Endothelial cell of umbilical vein (primary cell): ENCODE measurements around the gene PALD1. TPM values are rescaled to one million over a fixed set of nuclear protein-coding genes. Genes with fewer than 3 reads are reported as not detected.

Experiments used
- BruUV-seq: library from RNA; stranded (reverse); fragments of 400-500 nt; replicated peaks from 2 replicates; lab custom pipeline; 2021; lab: Mats Ljungman, UMichigan
- CTCF ChIA-PET: fragments of 300-600, 350-600 bp; sonication (Branson Sonifier 250); formaldehyde crosslinking; loops from one replicate; lab custom pipeline; 2021; ENCODE audit warnings: antibody characterized with exemption, inconsistent platforms; lab: Charles Lee
- POLR2A ChIA-PET: fragments of 300-600, 350-600 bp; sonication (Branson Sonifier 250); formaldehyde crosslinking; loops from one replicate; lab custom pipeline; 2021; ENCODE audit warnings: antibody characterized with exemption, inconsistent platforms; lab: Charles Lee
- DNase-seq: peaks from one replicate; pipeline ENCODE4 v3.0.0-alpha.2; 2011; ENCODE audit warnings: low read depth, low spot score
- FAIRE-seq: peaks from 2 replicates; lab custom pipeline; 2011; peaks lifted over from hg19 to GRCh38; lab: Jason Lieb, UNC
- H2AFZ ChIP-seq: 2 replicates; pipeline ENCODE4 v1.6.0; 2012; ENCODE audit warnings: low read depth, low read length, control low read depth, inconsistent platforms
- H3K27ac ChIP-seq: 2 replicates; pipeline ENCODE4 v1.5.1; 2011; ENCODE audit warnings: low read depth, mild to moderate bottlenecking, control low read depth, low read length, moderate library complexity; ENCODE audit not compliant: insufficient read depth
- H3K27me3 ChIP-seq, 2 experiments: 2 replicates each; pipeline versions ENCODE4 v1.6.0 to v1.6.1; 2011; ENCODE audit warnings: low read length in 2 of 2, mixed read lengths in 1 of 2; ENCODE audit not compliant: control insufficient read depth in 2 of 2, insufficient read depth in 2 of 2
- H3K36me3 ChIP-seq, 2 experiments: 2 replicates in 1 of 2; 3 replicates in 1 of 2; pipeline ENCODE4 v1.5.1; 2011; ENCODE audit warnings: low read length in 2 of 2, mild to moderate bottlenecking in 1 of 2, moderate library complexity in 1 of 2; ENCODE audit not compliant: control insufficient read depth in 2 of 2, insufficient read depth in 2 of 2; ENCODE audit errors: extremely low read depth in 1 of 2
- H3K4me1 ChIP-seq: 3 replicates; pipeline ENCODE4 v1.5.1; 2011; ENCODE audit warnings: mild to moderate bottlenecking, low read length; ENCODE audit not compliant: control insufficient read depth, insufficient read depth; ENCODE audit errors: extremely low read depth
- H3K4me2 ChIP-seq: 2 replicates; pipeline ENCODE4 v1.6.1; 2011; ENCODE audit warnings: low read length, control low read depth, mixed read lengths; ENCODE audit not compliant: insufficient read depth
- H3K4me3 ChIP-seq, 3 experiments: fragments of 200-600 bp in 1 of 3; sonication (generic), shearing (Covaris generic) in 1 of 3; replicated peaks in 1 of 3; 2 replicates each; pipeline ENCODE4 v1.5.1; 2011 to 2016; ENCODE audit warnings: control low read depth in 3 of 3, low read length in 3 of 3, mild to moderate bottlenecking in 2 of 3, inconsistent platforms in 1 of 3, low read depth in 1 of 3, moderate library complexity in 1 of 3; ENCODE audit not compliant: insufficient read depth in 1 of 3
- H3K79me2 ChIP-seq: 2 replicates; pipeline ENCODE4 v1.6.0; 2012; ENCODE audit warnings: low read length, inconsistent platforms; ENCODE audit not compliant: control insufficient read depth, insufficient read depth
- H3K9ac ChIP-seq: replicated peaks from 2 replicates; pipeline ENCODE3; 2011; ENCODE audit warnings: low read length, control low read depth; ENCODE audit not compliant: insufficient read depth; ENCODE audit errors: extremely low read depth
- H3K9me1 ChIP-seq: replicated peaks from 3 replicates; pipeline ENCODE4 v1.6.0; 2011; ENCODE audit warnings: mild to moderate bottlenecking, low read length; ENCODE audit not compliant: control insufficient read depth, insufficient read depth; ENCODE audit errors: extremely low read depth
- H3K9me3 ChIP-seq: replicated peaks from 2 replicates; pipeline ENCODE4 v1.5.1; 2012; ENCODE audit warnings: low read length, inconsistent platforms; ENCODE audit not compliant: control insufficient read depth, insufficient read depth
- H4K20me1 ChIP-seq: replicated peaks from 2 replicates; pipeline ENCODE3; 2011; ENCODE audit warnings: mild to moderate bottlenecking, low read length; ENCODE audit not compliant: control insufficient read depth, insufficient read depth; ENCODE audit errors: extremely low read depth
- EZH2 ChIP-seq: IDR thresholded peaks from 2 replicates; pipeline ENCODE4 v1.6.1; 2012; ENCODE audit warnings: borderline replicate concordance, low read depth, mild to moderate bottlenecking, moderate library complexity, low read length, inconsistent platforms; ENCODE audit not compliant: severe bottlenecking
- FOS ChIP-seq: IDR thresholded peaks from 2 replicates; pipeline ENCODE4 v1.6.1; 2011; ENCODE audit warnings: mild to moderate bottlenecking, low read length, moderate library complexity, borderline replicate concordance; ENCODE audit not compliant: insufficient read depth
- GATA2 ChIP-seq: IDR thresholded peaks from 2 replicates; pipeline ENCODE4 v1.7.0; 2011; ENCODE audit warnings: low read depth, mild to moderate bottlenecking, moderate library complexity, mixed read lengths, low read length; ENCODE audit not compliant: insufficient read length, insufficient read depth
- JUN ChIP-seq: IDR thresholded peaks from 2 replicates; pipeline ENCODE4 v1.6.1; 2011; ENCODE audit warnings: borderline replicate concordance, low read depth; ENCODE audit not compliant: insufficient read length, insufficient read depth
- MYC ChIP-seq: IDR thresholded peaks from one replicate; pipeline ENCODE4 v1.6.1; 2011; ENCODE audit warnings: mild to moderate bottlenecking, low read depth, low read length
- POLR2A ChIP-seq: IDR thresholded peaks from 2 replicates; pipeline ENCODE4 v1.6.1; 2012; ENCODE audit warnings: low read depth, mild to moderate bottlenecking, control low read depth, low read length
- POLR2AphosphoS5 ChIP-seq: IDR thresholded peaks from 2 replicates; pipeline ENCODE4 v1.6.1; 2012; ENCODE audit warnings: low read depth, mild to moderate bottlenecking, control low read depth, low read length, moderate library complexity; ENCODE audit not compliant: insufficient read depth
- dilution Hi-C: fragments of 300-500 bp; cut with MboI; formaldehyde crosslinking; loops from one replicate; pipeline ENCODE4 v1.15.0; 2019; ENCODE audit warnings: low sequenced_read_pairs; ENCODE audit not compliant: extremely low pct_ligation_motif_present
- intact Hi-C: fragments of 100-400 bp; cut with micrococcal nuclease; formaldehyde crosslinking; loops from one replicate; pipeline ENCODE4 v1.10.0; 2022
- polyA plus RNA-seq, 4 experiments: library from polyadenylated mRNA; depleted of rRNA in 3 of 4; stranded (reverse) in 3 of 4; unstranded in 1 of 4; fragments of >200 nt; gene quantifications; 2 replicates each; pipeline versions ENCODE4 v1.2.1 to v1.2.3, GENCODE V29; 2011 to 2012; ENCODE audit warnings: missing spikeins in 1 of 4
- total RNA-seq: library from RNA; stranded (reverse); gene quantifications from 2 replicates; pipeline ENCODE4 v1.2.3, GENCODE V29; 2021
- TF ChIP-seq, protein P1 (sequence below): IDR thresholded peaks from 2 replicates; pipeline ENCODE4 v1.6.1; 2011; ENCODE audit not compliant: insufficient read depth, insufficient read length
- TF ChIP-seq, protein P2 (sequence below), 2 donors: IDR thresholded peaks; 1 replicate in 1 of 2; 2 replicates in 1 of 2; pipeline ENCODE4 v1.5.1; 2011; ENCODE audit warnings: low read length in 2 of 2, mild to moderate bottlenecking in 2 of 2, moderate library complexity in 2 of 2, control low read depth in 1 of 2, inconsistent platforms in 1 of 2, low read depth in 1 of 2; ENCODE audit not compliant: insufficient read depth in 1 of 2; ENCODE audit errors: extremely low read depth in 1 of 2

Gene PALD1
- total and polyA plus RNA-seq, 2 donors (not counting 3 experiments of a cell fraction or from before 2014, with no cell fraction given): 16.6 to 73.3 TPM

- ChIA-PET POLR2A (no interaction called here), CTCF (interaction anchor here (2.2 kb wide), 1 partner anchor 221 kb away, joined by 12 read pairs; no protein-coding TSS in a partner anchor)
- Histone ChIP-seq H2AFZ (no peak overlapping the region), H3K27me3 (peaks cover 40 to 48% of the 10 kb centered on the region in 2 experiments), H3K4me2 (no peak overlapping the region), H3K9me3 (no peaks in the 10 kb centered on the region), H4K20me1 (no peaks in the 10 kb centered on the region), H3K4me3 (no peak overlapping the region), H3K4me1 (no peaks in the 10 kb centered on the region), H3K9ac (no peak overlapping the region), H3K36me3 (no peaks in the 10 kb centered on the region), H3K79me2 (no peaks in the 10 kb centered on the region), H3K27ac (no peak overlapping the region), H3K9me1 (no peaks in the 10 kb centered on the region)
- intact Hi-C loops (no loop called here), dilution Hi-C loops (no loop called here)
- DNase-seq: no peak
- FAIRE-seq: no peak
- BruUV-seq: no TSS peak
- TF ChIP-seq EZH2 (no peak), POLR2A (no peak), GATA2 (no peak), MYC (no peak), POLR2AphosphoS5 (no peak), FOS (no peak), JUN (no peak)
- TF ChIP-seq, protein P1, sequence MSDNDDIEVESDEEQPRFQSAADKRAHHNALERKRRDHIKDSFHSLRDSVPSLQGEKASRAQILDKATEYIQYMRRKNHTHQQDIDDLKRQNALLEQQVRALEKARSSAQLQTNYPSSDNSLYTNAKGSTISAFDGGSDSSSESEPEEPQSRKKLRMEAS: no peak
- TF ChIP-seq, protein P2, sequence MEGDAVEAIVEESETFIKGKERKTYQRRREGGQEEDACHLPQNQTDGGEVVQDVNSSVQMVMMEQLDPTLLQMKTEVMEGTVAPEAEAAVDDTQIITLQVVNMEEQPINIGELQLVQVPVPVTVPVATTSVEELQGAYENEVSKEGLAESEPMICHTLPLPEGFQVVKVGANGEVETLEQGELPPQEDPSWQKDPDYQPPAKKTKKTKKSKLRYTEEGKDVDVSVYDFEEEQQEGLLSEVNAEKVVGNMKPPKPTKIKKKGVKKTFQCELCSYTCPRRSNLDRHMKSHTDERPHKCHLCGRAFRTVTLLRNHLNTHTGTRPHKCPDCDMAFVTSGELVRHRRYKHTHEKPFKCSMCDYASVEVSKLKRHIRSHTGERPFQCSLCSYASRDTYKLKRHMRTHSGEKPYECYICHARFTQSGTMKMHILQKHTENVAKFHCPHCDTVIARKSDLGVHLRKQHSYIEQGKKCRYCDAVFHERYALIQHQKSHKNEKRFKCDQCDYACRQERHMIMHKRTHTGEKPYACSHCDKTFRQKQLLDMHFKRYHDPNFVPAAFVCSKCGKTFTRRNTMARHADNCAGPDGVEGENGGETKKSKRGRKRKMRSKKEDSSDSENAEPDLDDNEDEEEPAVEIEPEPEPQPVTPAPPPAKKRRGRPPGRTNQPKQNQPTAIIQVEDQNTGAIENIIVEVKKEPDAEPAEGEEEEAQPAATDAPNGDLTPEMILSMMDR (IDR thresholded peaks at IDR 0.05; ENCODE audit: extremely low read depth in 1 of 2, insufficient read depth in 1 of 2, low read depth in 1 of 2, low read length in 2 of 2): no peak
These were observed 36.1 kb upstream of the PALD1 start for GRCh38 chr10:70442332-70442988.
